Measurements from ENCODE around the gene ZNHIT1. TPM values are rescaled to one million over a fixed set of nuclear protein-coding genes. Genes with fewer than 3 reads are reported as not detected.
"Not testable (repeated sequence)": the region's sequence is repeated elsewhere in the genome, so short reads cannot be mapped to it uniquely, and the experiment has no call there.

Gene ZNHIT1
- total RNA-seq, 1 donor from 2014 or later, result 55.4 TPM

DNA sequence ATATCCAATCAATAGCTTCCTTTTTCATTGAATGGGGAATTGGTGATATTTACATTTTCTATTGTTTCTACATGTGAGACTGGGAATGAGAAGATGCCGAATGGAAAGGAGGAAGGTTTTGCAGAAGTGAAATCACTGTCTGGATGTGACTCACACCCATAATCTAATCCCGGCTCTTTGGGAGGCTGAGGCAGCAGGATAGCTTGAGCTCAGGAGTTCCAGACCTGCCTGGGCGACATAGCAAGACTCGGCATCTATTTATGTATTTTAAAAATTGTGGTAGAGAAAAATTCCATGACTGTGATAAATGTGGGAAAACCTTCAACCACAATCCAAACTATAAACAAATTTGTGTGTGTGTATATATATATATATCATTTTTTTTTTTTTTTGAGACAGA, 37.8 kb downstream of the ZNHIT1 start:
- Histone ChIP-seq H3K27me3 (ENCODE audit: low read depth) (peaks cover 3% of the 10 kb centered on the region), H3K27ac (no peak overlapping the region), H3K36me3 (peaks cover under 1% of the 10 kb centered on the region), H3K4me3 (no peak overlapping the region), H3K9me3 (no peaks in the 10 kb centered on the region), H3K4me1 (peaks cover 9% of the 10 kb centered on the region)
- intact Hi-C loops (cut with DNase I), result no loop called here
- TF ChIP-seq, protein P1, sequence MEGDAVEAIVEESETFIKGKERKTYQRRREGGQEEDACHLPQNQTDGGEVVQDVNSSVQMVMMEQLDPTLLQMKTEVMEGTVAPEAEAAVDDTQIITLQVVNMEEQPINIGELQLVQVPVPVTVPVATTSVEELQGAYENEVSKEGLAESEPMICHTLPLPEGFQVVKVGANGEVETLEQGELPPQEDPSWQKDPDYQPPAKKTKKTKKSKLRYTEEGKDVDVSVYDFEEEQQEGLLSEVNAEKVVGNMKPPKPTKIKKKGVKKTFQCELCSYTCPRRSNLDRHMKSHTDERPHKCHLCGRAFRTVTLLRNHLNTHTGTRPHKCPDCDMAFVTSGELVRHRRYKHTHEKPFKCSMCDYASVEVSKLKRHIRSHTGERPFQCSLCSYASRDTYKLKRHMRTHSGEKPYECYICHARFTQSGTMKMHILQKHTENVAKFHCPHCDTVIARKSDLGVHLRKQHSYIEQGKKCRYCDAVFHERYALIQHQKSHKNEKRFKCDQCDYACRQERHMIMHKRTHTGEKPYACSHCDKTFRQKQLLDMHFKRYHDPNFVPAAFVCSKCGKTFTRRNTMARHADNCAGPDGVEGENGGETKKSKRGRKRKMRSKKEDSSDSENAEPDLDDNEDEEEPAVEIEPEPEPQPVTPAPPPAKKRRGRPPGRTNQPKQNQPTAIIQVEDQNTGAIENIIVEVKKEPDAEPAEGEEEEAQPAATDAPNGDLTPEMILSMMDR (IDR thresholded peaks at IDR 0.05), result no peak
- DNase-seq, result no peak
- no peak for ATAC-seq

DNA sequence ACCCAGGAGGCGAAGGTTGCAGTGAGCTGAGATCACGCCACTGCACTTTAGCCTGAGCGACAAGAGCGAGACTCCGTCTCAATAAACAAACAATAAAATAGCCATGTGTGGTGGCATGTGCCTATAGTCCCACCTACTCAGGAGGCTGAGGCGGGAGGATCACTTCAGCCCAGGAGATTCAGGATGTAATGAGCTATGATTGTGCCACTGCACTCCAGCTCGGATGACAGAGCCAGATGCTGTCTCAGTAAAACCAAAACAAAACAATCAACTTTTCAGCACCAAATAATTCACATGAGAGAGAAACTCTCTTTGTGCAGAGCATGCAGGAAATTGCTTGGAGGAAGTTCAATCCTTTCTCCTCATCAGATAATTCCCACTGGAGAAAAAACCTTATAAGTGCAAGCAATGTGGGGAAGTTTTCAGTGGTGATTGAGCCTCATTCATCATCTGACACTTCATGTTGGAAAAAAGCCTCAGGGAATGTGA, 40.3 kb downstream of the ZNHIT1 start:
- no peak overlapping the region for H3K4me3 ChIP-seq
- H3K36me3 ChIP-seq, result no peaks in the 10 kb centered on the region
- peaks cover 11% of the 10 kb centered on the region for H3K27me3 ChIP-seq (ENCODE audit: low read depth)
- H3K4me1 ChIP-seq, result no peaks in the 10 kb centered on the region
- ATAC-seq (no peak), DNase-seq (no peak)
- intact Hi-C loops (cut with DNase I), result no loop called here
- TF ChIP-seq, protein P1 (IDR thresholded peaks at IDR 0.05), result no peak
- no peaks in the 10 kb centered on the region for H3K9me3 ChIP-seq
- H3K27ac ChIP-seq, result no peak overlapping the region

DNA sequence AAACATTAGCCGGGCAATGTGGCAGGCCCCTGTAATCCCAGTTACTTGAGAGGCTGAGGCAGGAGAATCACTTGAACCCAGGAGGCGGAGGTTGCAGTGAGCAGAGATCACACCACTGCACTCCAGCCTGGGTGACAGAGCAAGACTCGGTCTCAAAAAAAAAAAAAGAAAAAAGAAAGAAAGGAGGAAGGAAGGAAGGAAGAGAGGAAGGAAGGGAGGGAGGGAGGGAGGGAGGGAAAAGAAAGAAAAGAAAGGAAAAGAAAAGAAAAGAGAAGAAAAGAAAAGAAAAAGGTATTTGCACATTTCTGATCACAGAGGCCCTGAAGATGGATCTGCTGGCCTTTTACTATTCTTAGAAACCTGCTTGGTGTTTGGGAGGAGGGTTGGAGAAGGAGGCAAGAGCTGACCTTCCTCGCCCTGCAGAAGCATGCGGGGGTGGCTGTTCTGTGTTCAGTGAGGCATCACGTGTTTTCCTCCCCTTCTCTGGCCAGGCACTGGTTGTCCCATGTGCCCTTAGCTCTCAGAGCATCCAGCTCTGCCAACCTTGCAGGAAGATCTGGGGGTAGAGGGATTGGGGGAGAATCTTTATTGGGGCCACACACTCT, 46.2 kb downstream of the ZNHIT1 start:
- peaks cover 18% of the 10 kb centered on the region for H3K27me3 ChIP-seq (ENCODE audit: low read depth)
- H3K9me3 ChIP-seq; H3K27ac ChIP-seq; H3K4me3 ChIP-seq; H3K4me1 ChIP-seq; DNase-seq; intact Hi-C loops (cut with DNase I); H3K36me3 ChIP-seq; ATAC-seq: not testable (repeated sequence)

DNA sequence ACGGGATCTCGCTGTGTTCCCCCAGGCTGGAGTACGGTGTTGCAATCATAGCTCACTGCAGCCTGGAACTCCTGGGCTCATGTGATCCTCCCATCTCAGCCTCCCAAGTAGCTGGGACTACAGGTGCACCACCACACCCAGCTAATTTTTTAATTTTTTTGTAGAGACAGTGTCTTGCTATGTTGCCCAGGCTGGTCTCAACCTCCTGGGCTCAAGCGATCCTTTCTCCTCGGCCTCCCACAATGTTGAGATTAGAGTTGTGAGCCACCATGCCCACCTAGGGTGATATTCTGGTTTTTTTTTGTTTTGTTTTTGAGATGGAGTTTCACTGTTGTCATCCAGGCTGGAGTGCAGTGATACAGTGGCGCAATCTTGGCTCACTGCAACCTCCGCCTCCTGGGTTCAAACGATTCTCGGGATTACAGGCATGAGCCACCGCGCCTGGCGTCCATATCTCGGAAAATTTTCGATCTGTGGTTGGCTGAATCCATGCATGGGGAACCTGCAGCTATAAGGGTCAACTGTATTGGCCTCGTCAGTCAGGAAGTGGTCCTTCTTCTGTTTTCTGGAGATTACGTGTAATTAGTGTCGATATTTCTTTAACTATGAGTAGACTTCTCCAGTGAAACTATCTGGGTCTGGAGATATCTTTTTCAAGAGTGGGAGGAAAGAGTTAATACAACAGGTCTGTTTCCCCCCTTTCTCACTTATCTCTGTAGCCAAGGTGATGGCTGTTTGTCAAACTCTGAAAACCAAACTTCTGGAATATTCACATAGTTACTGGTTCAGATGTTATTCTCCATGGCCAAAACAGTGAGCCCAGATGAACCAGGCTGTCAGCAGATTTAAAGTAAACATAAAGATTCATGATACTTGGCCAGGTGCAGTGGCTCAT, 47.9 kb downstream of the ZNHIT1 start:
- Histone ChIP-seq H3K27ac (no peak overlapping the region), H3K4me3 (no peak overlapping the region), H3K36me3 (no peaks in the 10 kb centered on the region), H3K4me1 (no peaks in the 10 kb centered on the region), H3K27me3 (ENCODE audit: low read depth) (peaks cover 17% of the 10 kb centered on the region), H3K9me3 (no peaks in the 10 kb centered on the region)
- DNase-seq (no peak), ATAC-seq (no peak)
- TF ChIP-seq, protein P1 (IDR thresholded peaks at IDR 0.05), result no peak
- intact Hi-C loops (cut with DNase I), result no loop called here

DNA sequence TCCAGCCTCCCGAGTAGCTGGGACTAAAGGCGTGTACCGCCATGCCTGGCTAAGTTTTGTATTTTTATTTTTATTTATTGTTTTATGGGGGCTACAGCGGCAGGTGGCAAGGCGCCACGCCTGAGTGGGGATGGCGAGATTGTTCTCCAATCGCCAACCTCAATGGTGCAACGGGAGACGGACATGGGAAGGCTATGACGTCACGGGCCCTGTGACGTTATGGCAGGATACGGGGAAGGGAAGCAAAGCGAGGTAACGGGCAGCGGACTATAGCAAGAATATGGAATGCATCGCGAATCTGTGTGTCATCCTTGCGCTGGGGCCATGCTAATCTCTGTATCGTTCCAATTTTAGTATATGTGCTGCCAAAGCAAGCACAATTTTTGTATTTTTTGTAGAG, 51.7 kb downstream of the ZNHIT1 start:
- DNase-seq, result no peak
- Histone ChIP-seq H3K4me1 (no peaks in the 10 kb centered on the region), H3K27me3 (ENCODE audit: low read depth) (peaks cover 6% of the 10 kb centered on the region), H3K27ac (no peak overlapping the region), H3K4me3 (no peak overlapping the region), H3K36me3 (no peaks in the 10 kb centered on the region), H3K9me3 (no peaks in the 10 kb centered on the region)
- intact Hi-C loops (cut with DNase I), result no loop called here
- ATAC-seq, result no peak
- TF ChIP-seq, protein P1 (IDR thresholded peaks at IDR 0.05), result no peak

DNA sequence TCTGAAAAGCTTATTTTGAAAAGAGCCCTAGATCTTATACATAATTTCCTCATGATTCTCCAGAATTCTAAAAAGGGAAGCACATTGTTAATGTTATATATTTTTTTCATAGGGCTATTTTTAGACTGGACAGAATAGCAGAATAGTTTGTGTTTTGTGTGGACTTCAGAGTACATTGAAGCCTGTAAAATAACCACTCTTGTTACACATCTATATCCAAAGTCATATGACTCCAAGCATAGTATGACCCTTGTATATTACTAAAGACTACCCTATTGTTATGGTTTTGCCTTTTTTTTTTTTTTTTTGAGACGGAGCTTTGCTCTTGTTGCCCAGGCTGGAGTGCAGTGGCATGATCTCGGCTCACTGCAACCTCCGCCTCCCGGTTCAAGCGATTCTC, 53.1 kb downstream of the ZNHIT1 start:
- Histone ChIP-seq H3K36me3 (no peaks in the 10 kb centered on the region), H3K4me3 (no peak overlapping the region), H3K4me1 (no peaks in the 10 kb centered on the region), H3K9me3 (no peaks in the 10 kb centered on the region), H3K27me3 (ENCODE audit: low read depth) (no peaks in the 10 kb centered on the region), H3K27ac (no peak overlapping the region)
- intact Hi-C loops (cut with DNase I), result no loop called here
- TF ChIP-seq, protein P1 (IDR thresholded peaks at IDR 0.05), result no peak
- ATAC-seq (no peak), DNase-seq (no peak)

Measured in lower lobe of right lung (tissue), 2 donors.